Measurements from ENCODE around the gene XYLB. TPM values are rescaled to one million over a fixed set of nuclear protein-coding genes. Genes with fewer than 3 reads are reported as not detected.
A peak's percentile ranks its signal among the peaks of the same experiment; 100 is the strongest.

Gene XYLB
- total and polyA plus RNA-seq, 2 of the 13 experiments (the other 11 are each of a cell fraction or from before 2014, with no cell fraction given), result 25.9 to 30.0 TPM

GRCh38 chr3:38454884-38455638, 108.5 kb downstream of the XYLB start:
- 0% methylated on average over 4 of the region's 72 CpGs for WGBS (ENCODE audit: low lambda C conversion rate)
- peak overlapping the region; percentile 97 for H3K4me2 ChIP-seq (ENCODE audit: low read depth, low read length)
- FAIRE-seq (peak; percentile 42), ATAC-seq (peak; percentile 78), DNase-seq (ENCODE audit: low spot score) (peak; percentile 81)
- intact Hi-C loops (cut with micrococcal nuclease; ENCODE audit: unreplicated experiment) (no loop called here), in situ Hi-C loops (cut with HindIII; ENCODE audit: extremely low pct_ligation_motif_present, low pct_unique_long_range_greater_than_20kb) (loop anchor here (25.0 kb wide), 1 partner anchor 318 kb away; the partner anchor contains the start of genes ACAA1 and MYD88)
- no peaks in the 10 kb centered on the region for H3K9me3 ChIP-seq (ENCODE audit: low read length)
- peak overlapping the region; percentile 86 for H3K27ac ChIP-seq (ENCODE audit: extremely low read length, insufficient read depth, low read length)
- no peaks in the 10 kb centered on the region for H3K27me3 ChIP-seq (ENCODE audit: control insufficient read depth in 1 of 2, insufficient read depth in 2 of 2, low read length in 2 of 2)
- no peak overlapping the region for H2AFZ ChIP-seq (ENCODE audit: low read length)
- peak overlapping the region; percentile 94 for H3K9ac ChIP-seq (ENCODE audit: insufficient read depth, low read depth, low read length)
- H3K36me3 ChIP-seq (replicated peaks in 1 of 2; ENCODE audit: control insufficient read depth in 1 of 2, insufficient read depth in 2 of 2, low read length in 2 of 2), result no peaks in the 10 kb centered on the region; a peak in 1 of 5 replicates
- CTCF ChIA-PET (ENCODE audit: low intra/inter-chr PET ratio, low total read pairs), result interaction anchor here (1.0 kb wide), 1 partner anchor 25 kb away, joined by 3 read pairs; no protein-coding TSS in a partner anchor
- BruUV-seq (replicated peaks), result TSS peak; percentile 42
- peaks cover 55% of the 10 kb centered on the region for H3K79me2 ChIP-seq (ENCODE audit: insufficient read depth, low read length)
- POLR2A ChIA-PET, result interaction anchor here (0.8 to 2.0 kb wide), 4 partner anchors 16 to 321 kb away, joined by 3 to 10 read pairs (median 6); partner anchors contain the start of gene XYLB
- H3K4me3 ChIP-seq (replicated peaks in 1 of 3; ENCODE audit: insufficient read depth in 1 of 3, low read depth in 2 of 3, low read length in 3 of 3), result peak overlapping the region; percentile 55 to 79 (median 64)
- H4K20me1 ChIP-seq (ENCODE audit: insufficient read depth, low read length), result peaks cover 35% of the 10 kb centered on the region
- peaks cover 37% of the 10 kb centered on the region for H3K4me1 ChIP-seq (ENCODE audit: insufficient read depth, low read length)
- TF ChIP-seq HMG20B (CRISPR knock-in tag; conservative IDR thresholded peaks at IDR 0.05) (no peak), ZNF775 (CRISPR knock-in tag; IDR thresholded peaks at IDR 0.05; ENCODE audit: borderline replicate concordance) (no peak), ATF4 (CRISPR knock-in tag; IDR thresholded peaks at IDR 0.05) (peak in 1 of 2 experiments; percentile 40; a peak in 1 of 4 replicates), ZNF513 (CRISPR knock-in tag; conservative IDR thresholded peaks at IDR 0.05) (0 out of 2 replicates have a peak, but pooled peaks have one; percentile 35), CEBPG (CRISPR knock-in tag; IDR thresholded peaks at IDR 0.05) (0 out of 2 replicates have a peak, but pooled peaks have one; percentile 30), KLF12 (CRISPR knock-in tag; IDR thresholded peaks at IDR 0.05; ENCODE audit: borderline replicate concordance) (0 out of 2 replicates have a peak, but pooled peaks have one; percentile 26), PAWR (CRISPR knock-in tag; IDR thresholded peaks at IDR 0.05; ENCODE audit: borderline replicate concordance) (0 out of 2 replicates have a peak, but pooled peaks have one; percentile 81), ZSCAN12 (CRISPR knock-in tag; IDR thresholded peaks at IDR 0.05) (0 out of 2 replicates have a peak, but pooled peaks have one; percentile 14), ZNF788 (CRISPR knock-in tag; IDR thresholded peaks at IDR 0.05; ENCODE audit: borderline replicate concordance) (peak; percentile 84; the same call in 1 of the 2 replicates), ZNF263 (CRISPR knock-in tag; IDR thresholded peaks at IDR 0.05) (no peak), ZNF543 (CRISPR knock-in tag; IDR thresholded peaks at IDR 0.05) (no peak), PTBP1 (IDR thresholded peaks at IDR 0.05; ENCODE audit: low read depth, low read length, poor library complexity, severe bottlenecking) (no peak), ARID2 (CRISPR knock-in tag; IDR thresholded peaks at IDR 0.05; ENCODE audit: borderline replicate concordance) (0 out of 2 replicates have a peak, but pooled peaks have one; percentile 19), YEATS2 (CRISPR knock-in tag; IDR thresholded peaks at IDR 0.05; ENCODE audit: borderline replicate concordance) (0 out of 2 replicates have a peak, but pooled peaks have one; percentile 20), ELF3 (CRISPR knock-in tag; IDR thresholded peaks at IDR 0.05) (0 out of 2 replicates have a peak, but pooled peaks have one; percentile 14), ZNF749 (CRISPR knock-in tag; IDR thresholded peaks at IDR 0.05; ENCODE audit: borderline replicate concordance) (no peak), PLSCR1 (CRISPR knock-in tag; IDR thresholded peaks at IDR 0.05; ENCODE audit: borderline replicate concordance) (0 out of 2 replicates have a peak, but pooled peaks have one; percentile 12), RBM22 (optimal IDR thresholded peaks at IDR 0.05; ENCODE audit: low read length) (peak; percentile 8), EED (CRISPR knock-in tag; IDR thresholded peaks at IDR 0.05) (peak; percentile 95), NFYB (CRISPR knock-in tag; IDR thresholded peaks at IDR 0.05) (0 out of 2 replicates have a peak, but pooled peaks have one; percentile 21)

All from HepG2 (cell line).